Stimulated activated memory B cell treated with anti-CD40 and anti-IgM and Interleukin-4, amounts not matched to agents 10 μg/mL and 1 μg/mL and 100 μg/mL, for 72 hours (primary cell): Measurements from ENCODE around the gene FKBP6.
A peak's percentile ranks its signal among the peaks of the same experiment; 100 is the strongest.

Experiments used
- ATAC-seq: fragments of 150-1000 bp; cut with Tn5 transposase; 2 replicates; pipeline ENCODE4 v1.10.0; 2021
- H3K27ac Mint-ChIP-seq: one replicate; pipeline ENCODE4 v1.8.0; 2022; ENCODE audit warnings: mild to moderate bottlenecking, mixed read lengths
- H3K27me3 Mint-ChIP-seq: one replicate; pipeline ENCODE4 v1.8.0; 2022; ENCODE audit warnings: mixed read lengths
- H3K36me3 Mint-ChIP-seq: one replicate; pipeline ENCODE4 v1.8.0; 2022; ENCODE audit warnings: mixed read lengths
- H3K4me1 Mint-ChIP-seq: one replicate; pipeline ENCODE4 v1.8.0; 2022; ENCODE audit warnings: mixed read lengths
- H3K4me3 Mint-ChIP-seq: one replicate; pipeline ENCODE4 v1.8.0; 2022; ENCODE audit warnings: mild to moderate bottlenecking, moderate library complexity, mixed read lengths
- H3K9me3 Mint-ChIP-seq: one replicate; pipeline ENCODE4 v1.8.0; 2022; ENCODE audit warnings: mixed read lengths

FKBP6 gene

DNA sequence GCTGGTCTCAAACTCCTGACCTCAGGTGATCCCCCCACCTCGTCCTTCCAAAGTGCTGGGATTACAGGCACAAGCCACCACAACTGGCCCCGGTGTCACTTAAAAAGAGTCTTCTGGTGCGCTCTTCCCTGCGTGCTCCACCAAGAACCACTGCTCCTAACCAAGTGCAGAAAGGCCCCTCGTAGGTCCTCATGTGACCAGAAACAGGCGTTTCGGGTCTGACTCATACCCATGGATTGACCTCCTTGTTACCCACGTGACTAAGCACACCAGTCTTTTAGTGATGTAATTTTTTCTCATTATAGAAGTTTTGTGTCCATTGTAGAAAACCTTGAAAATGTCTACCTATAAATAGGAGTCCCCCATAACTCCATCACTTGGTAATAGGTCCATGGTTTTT is 13.9 kb downstream of the FKBP6 start:
- Mint-ChIP-seq H3K4me1 (no peaks in the 10 kb centered on the region), H3K4me3 (no peak overlapping the region), H3K36me3 (no peaks in the 10 kb centered on the region), H3K27me3 (peaks cover 40% of the 10 kb centered on the region), H3K9me3 (no peaks in the 10 kb centered on the region), H3K27ac (no peak overlapping the region)
- no peak for ATAC-seq

DNA sequence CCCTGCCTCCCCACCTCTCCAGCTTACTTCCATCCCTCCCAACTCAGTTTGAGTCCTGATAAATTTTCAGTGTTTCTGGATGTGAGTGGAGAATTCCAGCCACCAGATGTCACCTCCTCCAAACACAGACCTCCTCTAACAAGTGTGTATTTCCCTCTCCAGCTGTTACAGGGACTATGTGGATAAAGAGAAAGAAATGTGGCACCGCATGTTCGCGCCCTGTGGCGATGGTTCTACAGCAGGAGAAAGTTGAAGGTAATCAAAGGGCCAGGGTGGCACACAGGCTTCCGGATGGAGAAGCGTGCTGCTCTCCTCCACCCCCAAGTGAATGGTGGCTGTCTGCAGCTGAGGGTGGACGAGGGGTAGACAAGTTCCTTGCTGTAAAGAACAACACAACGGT is 14.7 kb downstream of the FKBP6 start:
- ATAC-seq = no peak
- Mint-ChIP-seq H3K27me3 (peaks cover 42% of the 10 kb centered on the region), H3K4me3 (no peak overlapping the region), H3K9me3 (no peaks in the 10 kb centered on the region), H3K27ac (no peak overlapping the region), H3K36me3 (no peaks in the 10 kb centered on the region), H3K4me1 (no peaks in the 10 kb centered on the region)

DNA sequence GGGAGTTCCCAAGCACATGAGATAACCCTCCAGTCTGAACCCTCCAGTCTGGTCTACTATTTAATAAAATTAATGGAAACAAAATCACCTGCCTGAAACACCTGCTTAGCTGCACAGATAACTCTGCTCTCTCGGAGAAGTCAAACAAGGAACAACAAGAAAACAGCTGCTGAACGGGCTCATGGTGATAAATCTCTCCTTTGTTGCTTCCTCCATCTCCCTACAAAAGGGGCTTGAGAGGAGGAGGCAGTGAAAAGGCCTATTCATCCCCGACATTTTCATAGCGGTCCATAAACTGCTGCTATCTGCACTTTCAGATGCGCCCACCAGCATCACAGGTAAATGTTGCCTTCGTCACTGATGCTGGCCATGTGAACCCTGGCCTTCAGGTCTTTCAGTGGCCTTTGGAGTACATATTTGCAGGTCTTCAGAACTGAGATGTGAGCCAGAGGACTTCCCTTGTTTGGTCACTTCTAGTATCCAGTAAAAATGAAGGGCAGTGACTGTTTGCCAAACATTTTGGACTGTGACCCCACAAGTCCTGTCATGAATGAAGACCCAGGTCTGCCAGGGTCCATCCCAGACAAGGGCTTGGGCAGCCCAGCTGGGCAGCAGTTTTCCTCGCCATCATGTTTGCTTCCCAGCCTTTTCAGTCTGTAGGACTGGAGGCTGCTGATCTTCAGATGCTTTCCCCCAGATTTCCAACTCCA is 15.9 kb downstream of the FKBP6 start:
- H3K9me3 Mint-ChIP-seq = no peaks in the 10 kb centered on the region
- no peak for ATAC-seq
- no peaks in the 10 kb centered on the region for H3K4me1 Mint-ChIP-seq
- H3K27me3 Mint-ChIP-seq = peaks cover 53% of the 10 kb centered on the region
- H3K27ac Mint-ChIP-seq = no peak overlapping the region
- no peaks in the 10 kb centered on the region for H3K36me3 Mint-ChIP-seq
- H3K4me3 Mint-ChIP-seq = no peak overlapping the region

DNA sequence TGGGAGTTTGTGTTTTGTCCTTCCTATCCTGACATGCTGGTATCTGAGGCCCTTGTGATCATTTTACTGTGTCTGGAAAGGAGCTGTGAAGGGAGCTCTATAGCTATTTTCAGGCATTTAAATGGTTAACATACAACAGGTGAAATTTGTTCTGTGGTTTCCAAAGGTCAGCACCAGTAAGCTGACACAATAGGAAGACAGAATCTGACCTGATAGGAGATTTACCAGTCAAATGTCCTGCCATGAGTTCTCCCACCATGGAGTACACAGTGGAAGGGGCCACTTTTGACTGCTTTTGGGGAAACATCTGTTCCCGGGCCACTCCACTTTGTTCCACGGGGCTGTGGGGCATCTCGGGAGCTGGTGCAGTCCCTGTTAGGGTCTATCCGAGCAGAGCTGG is 17.6 kb downstream of the FKBP6 start:
- H3K4me3 Mint-ChIP-seq = no peak overlapping the region
- no peaks in the 10 kb centered on the region for H3K36me3 Mint-ChIP-seq
- no peak for ATAC-seq
- H3K27me3 Mint-ChIP-seq = peaks cover 53% of the 10 kb centered on the region
- H3K9me3 Mint-ChIP-seq = no peaks in the 10 kb centered on the region
- H3K4me1 Mint-ChIP-seq = no peaks in the 10 kb centered on the region
- H3K27ac Mint-ChIP-seq = no peak overlapping the region

DNA sequence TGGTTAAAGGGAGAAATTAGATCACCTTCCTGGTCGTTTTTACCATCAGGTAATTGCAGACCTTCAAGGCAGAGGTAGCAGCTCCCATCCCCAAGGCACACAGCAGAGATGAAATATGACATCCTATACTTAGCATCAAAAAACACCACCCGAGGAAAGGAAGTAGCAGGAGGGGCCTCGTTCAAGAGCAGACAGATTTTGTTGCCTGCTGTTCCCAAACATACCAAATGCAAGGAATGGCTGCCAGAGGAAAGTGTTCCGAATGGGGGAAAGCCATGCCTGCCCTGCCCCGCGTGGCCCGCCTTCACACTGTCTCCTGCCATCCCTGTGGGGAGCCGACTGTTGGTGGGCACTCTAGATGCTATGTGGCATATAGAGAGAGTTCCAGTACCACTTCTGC is 18.0 kb downstream of the FKBP6 start:
- no peaks in the 10 kb centered on the region for H3K4me1 Mint-ChIP-seq
- no peak overlapping the region for H3K27ac Mint-ChIP-seq
- no peak for ATAC-seq

DNA sequence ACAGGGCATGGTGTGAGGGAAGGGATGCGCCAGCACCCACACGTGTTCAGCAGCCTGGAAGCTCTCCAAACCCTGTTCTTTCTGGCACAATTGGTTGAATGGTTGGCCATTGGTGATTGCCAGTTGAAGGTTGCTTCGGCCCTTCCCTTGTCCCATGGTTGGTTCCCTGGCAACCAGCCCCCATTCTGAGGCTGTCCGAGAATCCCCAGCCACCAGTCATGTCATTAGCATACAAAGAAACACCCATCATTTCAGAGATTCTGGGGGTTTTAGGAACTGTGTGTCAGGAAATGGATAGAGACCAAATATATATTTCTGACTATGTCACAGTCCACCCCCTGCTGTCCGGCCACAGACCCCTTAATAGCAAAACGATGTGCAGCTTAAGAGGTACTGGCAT is 21.8 kb downstream of the FKBP6 start:
- ATAC-seq = no peak
- H3K27ac Mint-ChIP-seq = no peak overlapping the region

More for the DNA sequence above, 18.0 kb downstream of the FKBP6 start:
- Mint-ChIP-seq H3K4me3 (no peak overlapping the region), H3K9me3 (no peaks in the 10 kb centered on the region), H3K27me3 (peaks cover 53% of the 10 kb centered on the region), H3K36me3 (no peaks in the 10 kb centered on the region)

DNA sequence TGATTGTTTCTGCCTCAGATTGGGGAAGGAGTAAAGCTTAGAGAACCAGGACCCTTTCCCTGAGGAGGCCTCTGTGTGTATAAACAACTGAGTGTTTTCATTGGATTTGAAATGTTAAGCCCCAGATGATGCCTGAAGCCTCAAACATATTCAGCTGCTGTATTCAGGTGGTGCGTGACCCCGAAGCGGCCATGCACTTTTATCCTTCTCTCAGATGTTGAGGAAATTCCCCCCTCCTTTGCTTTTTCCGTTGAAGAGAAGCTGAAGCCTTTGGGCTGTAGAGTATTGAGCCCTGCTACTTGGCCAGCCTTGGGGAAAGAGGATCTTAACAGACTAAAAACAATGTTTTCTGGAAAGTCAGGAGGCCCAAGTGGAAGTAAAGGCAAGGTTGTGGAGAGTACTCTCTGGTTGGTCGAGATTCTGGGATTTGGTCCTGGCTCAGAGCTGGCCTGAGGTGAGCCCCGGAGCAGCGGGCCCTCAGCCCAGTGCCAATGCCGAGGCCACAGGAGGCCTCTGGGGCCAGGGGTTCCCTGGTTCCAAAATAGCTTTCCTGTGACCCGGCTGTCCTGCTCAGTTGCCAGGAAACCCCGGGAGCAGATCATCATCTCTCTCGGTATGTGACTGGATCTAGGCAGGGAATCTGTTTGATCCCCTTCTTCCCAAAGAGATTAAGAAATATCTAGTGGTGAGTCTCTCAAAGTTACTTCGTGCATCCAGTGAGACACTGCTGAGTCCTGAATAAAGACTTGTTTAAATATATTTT is 22.5 kb downstream of the FKBP6 start:
- Mint-ChIP-seq H3K4me1 (no peaks in the 10 kb centered on the region), H3K9me3 (peaks cover 6% of the 10 kb centered on the region), H3K4me3 (no peak overlapping the region), H3K36me3 (no peaks in the 10 kb centered on the region), H3K27me3 (peaks cover 26% of the 10 kb centered on the region), H3K27ac (no peak overlapping the region)
- no peak for ATAC-seq

More for the DNA sequence above, 21.8 kb downstream of the FKBP6 start:
- no peaks in the 10 kb centered on the region for H3K4me1 Mint-ChIP-seq
- peaks cover 33% of the 10 kb centered on the region for H3K27me3 Mint-ChIP-seq
- no peaks in the 10 kb centered on the region for H3K36me3 Mint-ChIP-seq
- H3K9me3 Mint-ChIP-seq = peaks cover 6% of the 10 kb centered on the region
- no peak overlapping the region for H3K4me3 Mint-ChIP-seq

DNA sequence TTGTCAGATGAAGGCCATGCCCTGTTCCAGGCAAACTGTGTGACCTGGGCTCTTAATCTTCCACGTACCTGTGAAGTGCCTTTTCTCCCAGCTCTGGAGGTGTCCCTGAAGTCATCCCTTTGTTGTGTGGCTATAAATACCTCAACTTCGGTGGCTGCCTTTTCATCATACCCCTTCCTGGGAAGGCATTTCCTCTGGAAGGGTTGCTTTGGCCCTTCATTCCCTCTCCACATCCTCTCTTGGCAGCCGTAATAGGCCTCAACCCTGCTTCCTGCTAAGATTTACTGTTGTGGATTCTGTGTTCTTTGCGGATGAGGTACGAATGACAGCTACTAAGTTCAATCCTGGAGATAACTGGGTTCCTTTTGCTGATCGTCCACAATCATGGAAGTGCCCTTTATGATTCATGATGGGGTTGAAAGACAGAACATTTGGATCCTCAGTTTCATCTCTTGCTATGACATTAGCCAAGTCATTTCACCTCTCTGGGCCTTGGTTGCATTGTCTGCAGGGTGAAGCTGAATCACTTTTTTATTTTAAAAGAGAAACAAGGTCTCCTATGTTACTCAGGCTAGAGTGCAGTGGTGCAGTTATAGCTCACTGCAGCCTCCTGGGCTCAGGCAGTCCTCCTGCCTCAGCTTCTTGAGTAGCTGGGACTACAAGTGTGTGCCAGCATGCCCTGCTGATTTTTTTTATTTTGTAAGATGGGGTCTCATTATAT is 23.6 kb downstream of the FKBP6 start:
- no peak for ATAC-seq

DNA sequence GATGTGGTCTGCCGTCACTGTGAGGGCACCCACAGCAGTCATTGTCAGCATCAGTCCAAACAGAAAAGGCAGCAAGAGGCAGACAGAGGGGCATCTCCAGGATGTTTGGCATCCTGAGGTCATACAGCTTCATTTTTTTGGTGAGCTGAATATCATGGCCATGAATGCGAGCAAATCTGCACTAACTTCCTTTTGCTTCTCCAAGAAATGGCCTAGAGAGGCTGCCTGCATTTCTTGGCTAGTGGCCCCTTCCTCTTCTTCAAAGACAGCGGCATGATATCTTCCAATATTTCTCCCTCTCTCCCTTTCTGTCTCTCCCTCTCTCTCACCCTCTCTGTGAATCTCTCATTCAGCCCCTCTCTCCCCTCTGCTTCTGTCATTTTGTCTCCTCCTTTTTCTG is 24.8 kb downstream of the FKBP6 start:
- Mint-ChIP-seq H3K4me1 (no peaks in the 10 kb centered on the region), H3K4me3 (no peak overlapping the region), H3K9me3 (peaks cover 6% of the 10 kb centered on the region), H3K27me3 (peaks cover 9% of the 10 kb centered on the region), H3K36me3 (no peaks in the 10 kb centered on the region), H3K27ac (no peak overlapping the region)
- ATAC-seq = no peak

More for the DNA sequence above, 23.6 kb downstream of the FKBP6 start:
- Mint-ChIP-seq H3K27ac (no peak overlapping the region), H3K4me1 (no peaks in the 10 kb centered on the region), H3K4me3 (no peak overlapping the region), H3K27me3 (peaks cover 15% of the 10 kb centered on the region), H3K9me3 (peaks cover 6% of the 10 kb centered on the region), H3K36me3 (no peaks in the 10 kb centered on the region)

DNA sequence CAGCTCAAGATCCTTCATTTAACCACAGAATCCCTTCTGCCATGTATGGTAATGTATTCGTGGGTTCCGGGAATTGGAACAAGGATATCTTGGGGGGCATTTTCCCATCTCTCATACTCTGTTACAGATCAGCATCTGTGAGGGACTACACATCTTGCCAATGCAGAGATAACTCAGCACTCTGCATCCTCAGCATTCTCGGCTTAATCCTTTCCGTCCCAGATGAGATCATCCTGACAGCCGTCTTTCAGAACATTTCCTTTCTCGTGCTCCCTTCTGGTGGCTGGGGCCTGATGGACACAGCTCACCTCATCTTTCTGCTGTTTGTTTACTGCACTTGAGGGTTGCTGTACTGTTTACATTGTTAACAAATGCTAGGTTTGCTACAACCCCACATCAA is 25.3 kb downstream of the FKBP6 start:
- Mint-ChIP-seq H3K27ac (no peak overlapping the region), H3K9me3 (peaks cover 6% of the 10 kb centered on the region)

DNA sequence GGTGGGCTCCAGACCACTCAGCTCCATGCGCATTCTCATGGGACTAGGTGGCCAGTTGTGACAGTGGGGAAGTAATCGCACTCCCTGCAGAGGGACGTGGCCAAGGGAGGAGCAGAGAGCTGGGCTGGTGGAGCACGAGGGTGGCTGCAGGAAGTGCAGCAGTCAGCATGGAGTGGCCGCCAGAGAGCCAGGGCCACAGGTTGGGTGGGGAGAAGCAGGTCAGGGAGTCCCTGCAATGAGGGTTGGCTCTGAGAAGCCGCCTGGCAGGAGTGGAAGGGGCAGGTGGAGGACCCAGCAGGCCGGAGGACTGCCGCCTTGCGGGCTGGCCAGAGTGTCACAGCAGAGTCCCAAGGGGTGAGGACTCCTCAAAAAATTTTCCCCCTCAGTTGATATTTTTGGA is 26.2 kb downstream of the FKBP6 start:
- Mint-ChIP-seq H3K4me3 (no peak overlapping the region), H3K4me1 (no peaks in the 10 kb centered on the region), H3K27ac (no peak overlapping the region), H3K27me3 (peaks cover 6% of the 10 kb centered on the region), H3K36me3 (no peaks in the 10 kb centered on the region), H3K9me3 (peaks cover 6% of the 10 kb centered on the region)
- no peak for ATAC-seq

More for the DNA sequence above, 25.3 kb downstream of the FKBP6 start:
- no peak for ATAC-seq
- Mint-ChIP-seq H3K36me3 (no peaks in the 10 kb centered on the region), H3K4me3 (no peak overlapping the region), H3K27me3 (peaks cover 5% of the 10 kb centered on the region), H3K4me1 (no peaks in the 10 kb centered on the region)

DNA sequence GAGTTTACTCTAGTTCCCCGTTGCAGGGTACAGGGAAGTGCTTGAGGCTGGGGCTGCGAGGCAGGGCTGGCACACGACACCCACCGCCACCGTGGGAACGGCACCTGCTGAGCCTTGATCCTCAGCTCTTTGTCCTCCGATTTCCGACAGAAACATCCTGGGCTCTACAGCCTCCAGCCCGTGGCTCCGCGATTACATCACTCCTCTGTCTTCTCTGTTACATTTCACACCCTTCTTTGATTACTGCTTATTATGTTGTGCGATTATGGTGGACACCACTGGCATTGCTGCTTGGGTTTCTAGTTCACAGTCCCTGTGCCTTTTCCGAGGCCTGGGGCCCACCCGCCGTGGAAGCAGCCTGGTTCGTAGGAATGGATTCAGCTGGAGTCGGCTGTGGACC is 26.9 kb downstream of the FKBP6 start:
- H3K9me3 Mint-ChIP-seq = peaks cover 6% of the 10 kb centered on the region
- no peaks in the 10 kb centered on the region for H3K4me1 Mint-ChIP-seq
- no peaks in the 10 kb centered on the region for H3K36me3 Mint-ChIP-seq
- no peak overlapping the region for H3K27ac Mint-ChIP-seq
- peaks cover 12% of the 10 kb centered on the region for H3K27me3 Mint-ChIP-seq
- H3K4me3 Mint-ChIP-seq = no peak overlapping the region
- ATAC-seq = no peak

DNA sequence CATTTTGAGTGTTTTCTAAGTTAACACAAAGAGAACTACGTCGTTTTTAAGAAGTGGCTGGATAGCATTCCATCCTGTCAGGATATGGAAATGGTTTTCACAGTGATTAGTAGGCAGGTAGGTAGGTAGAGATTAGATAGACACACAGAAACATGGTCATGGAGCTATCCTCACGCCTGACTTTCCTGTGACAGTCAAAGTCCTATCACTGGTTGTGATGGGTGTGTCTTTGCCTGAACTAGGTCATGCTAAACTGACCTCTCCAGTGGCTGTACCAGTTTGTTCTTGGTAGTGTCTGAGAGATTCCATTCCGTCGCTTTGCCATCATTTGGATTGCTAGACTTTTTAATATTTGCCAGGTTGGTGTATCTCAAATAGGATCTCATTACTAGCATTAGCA is 28.2 kb downstream of the FKBP6 start:
- H3K27me3 Mint-ChIP-seq = peaks cover 21% of the 10 kb centered on the region
- no peak for ATAC-seq
- H3K36me3 Mint-ChIP-seq = no peaks in the 10 kb centered on the region

DNA sequence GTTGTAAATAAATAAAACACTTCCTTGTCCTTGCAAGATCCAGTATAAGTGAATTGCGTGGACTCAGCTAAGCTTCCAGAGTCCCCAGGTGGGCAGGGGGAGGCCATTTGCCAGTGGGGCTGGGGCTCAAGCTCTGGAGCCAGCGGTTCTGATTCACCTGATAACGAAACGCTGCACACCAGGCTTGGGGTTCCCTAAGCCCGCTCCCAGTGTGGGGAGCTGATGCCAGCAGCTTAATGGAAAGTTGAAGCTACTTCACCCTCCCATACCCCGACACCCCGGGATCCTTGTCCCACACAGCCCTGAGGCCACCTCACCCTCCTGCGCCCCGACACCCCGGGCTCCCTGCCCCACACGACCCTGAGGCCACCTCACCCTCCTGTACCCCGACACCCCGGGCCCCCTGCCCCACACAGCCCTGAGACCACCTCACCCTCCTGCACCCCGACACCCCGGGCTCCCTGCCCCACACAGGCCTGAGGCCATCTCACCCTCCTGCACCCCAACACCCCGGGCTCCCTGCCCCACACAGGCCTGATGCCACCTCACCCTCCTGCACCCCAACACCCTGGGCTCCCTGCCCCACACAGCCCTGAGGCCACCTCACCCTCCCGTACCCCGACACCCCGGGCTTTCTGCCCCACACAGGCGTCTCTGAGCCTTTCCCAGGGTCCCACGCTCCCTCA is 30.8 kb downstream of the FKBP6 start:
- H3K9me3 Mint-ChIP-seq = no peaks in the 10 kb centered on the region
- H3K27me3 Mint-ChIP-seq = peaks cover 31% of the 10 kb centered on the region
- H3K27ac Mint-ChIP-seq = no peak overlapping the region
- no peaks in the 10 kb centered on the region for H3K36me3 Mint-ChIP-seq
- H3K4me1 Mint-ChIP-seq = no peaks in the 10 kb centered on the region
- no peak overlapping the region for H3K4me3 Mint-ChIP-seq
- ATAC-seq = peak; percentile 28

More for the DNA sequence above, 28.2 kb downstream of the FKBP6 start:
- no peak overlapping the region for H3K4me3 Mint-ChIP-seq
- H3K4me1 Mint-ChIP-seq = no peaks in the 10 kb centered on the region
- H3K9me3 Mint-ChIP-seq = peaks cover 6% of the 10 kb centered on the region
- no peak overlapping the region for H3K27ac Mint-ChIP-seq

DNA sequence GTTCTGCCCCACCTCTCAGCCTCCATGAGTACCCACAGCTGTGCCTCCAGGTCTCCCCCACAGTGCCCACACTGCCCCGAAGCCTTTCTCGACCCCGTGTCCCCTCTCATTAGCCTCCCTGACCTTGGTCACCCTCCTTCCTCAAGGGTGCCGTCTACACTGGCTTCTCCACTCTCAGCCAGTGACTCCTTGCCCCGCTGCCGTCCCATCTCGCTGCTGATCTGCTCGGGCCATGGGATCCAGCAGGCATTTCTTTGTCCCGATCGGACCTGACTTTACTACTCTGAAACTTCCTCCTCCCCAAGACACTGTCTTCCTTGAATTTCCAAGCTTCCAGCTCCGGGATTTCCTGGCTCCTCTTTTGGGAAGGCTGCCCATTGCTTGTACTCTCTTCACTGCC is 31.3 kb downstream of the FKBP6 start:
- no peak for ATAC-seq
- Mint-ChIP-seq H3K27ac (no peak overlapping the region), H3K9me3 (no peaks in the 10 kb centered on the region), H3K27me3 (peaks cover 31% of the 10 kb centered on the region), H3K4me1 (no peaks in the 10 kb centered on the region), H3K4me3 (no peak overlapping the region), H3K36me3 (no peaks in the 10 kb centered on the region)
